ENCODE measurements around the gene LRRC28.

The LRRC28 gene

GRCh38 chr15:99239545-99240198 is 11.6 kb upstream of the LRRC28 start:
- peak; percentile 71 for ATAC-seq
- H3K27ac Mint-ChIP-seq = no peak overlapping the region
- no peaks in the 10 kb centered on the region for H3K36me3 Mint-ChIP-seq
- H3K4me3 Mint-ChIP-seq = no peak overlapping the region
- H3K9me3 Mint-ChIP-seq = peaks cover 2% of the 10 kb centered on the region
- peaks cover 17% of the 10 kb centered on the region for H3K27me3 Mint-ChIP-seq
- H3K4me1 Mint-ChIP-seq = no peaks in the 10 kb centered on the region

- no peaks in the 10 kb centered on the region for H3K36me3 Mint-ChIP-seq
- peaks cover 2% of the 10 kb centered on the region for H3K9me3 Mint-ChIP-seq
- H3K27me3 Mint-ChIP-seq = peaks cover 8% of the 10 kb centered on the region
- no peak overlapping the region for H3K27ac Mint-ChIP-seq
- no peak overlapping the region for H3K4me3 Mint-ChIP-seq
- H3K4me1 Mint-ChIP-seq = no peaks in the 10 kb centered on the region
- no peak for ATAC-seq
Measured at GRCh38 chr15:99241752-99242151, 9.5 kb upstream of the LRRC28 start.

- no peaks in the 10 kb centered on the region for H3K36me3 Mint-ChIP-seq
- H3K9me3 Mint-ChIP-seq = no peaks in the 10 kb centered on the region
- no peak for ATAC-seq
- H3K4me3 Mint-ChIP-seq = no peak overlapping the region
- H3K27ac Mint-ChIP-seq = no peak overlapping the region
- H3K4me1 Mint-ChIP-seq = no peaks in the 10 kb centered on the region
- H3K27me3 Mint-ChIP-seq = no peaks in the 10 kb centered on the region
Measured at GRCh38 chr15:99244306-99244705, 7.0 kb upstream of the LRRC28 start.

GRCh38 chr15:99247062-99247461 is 4.2 kb upstream of the LRRC28 start:
- H3K4me1 Mint-ChIP-seq = peaks cover 6% of the 10 kb centered on the region
- no peak overlapping the region for H3K27ac Mint-ChIP-seq

GRCh38 chr15:99248000-99248715 is 3.1 kb upstream of the LRRC28 start:
- Mint-ChIP-seq H3K36me3 (no peaks in the 10 kb centered on the region), H3K4me1 (peaks cover 17% of the 10 kb centered on the region), H3K27ac (no peak overlapping the region), H3K4me3 (no peak overlapping the region), H3K9me3 (no peaks in the 10 kb centered on the region), H3K27me3 (no peaks in the 10 kb centered on the region)
- no peak for ATAC-seq

More at GRCh38 chr15:99247062-99247461, 4.2 kb upstream of the LRRC28 start:
- H3K9me3 Mint-ChIP-seq = no peaks in the 10 kb centered on the region
- no peaks in the 10 kb centered on the region for H3K36me3 Mint-ChIP-seq
- H3K4me3 Mint-ChIP-seq = no peak overlapping the region
- no peaks in the 10 kb centered on the region for H3K27me3 Mint-ChIP-seq
- ATAC-seq = no peak

GRCh38 chr15:99249270-99249841 is 1.9 kb upstream of the LRRC28 start, which contains the start of gene TTC23:
TTC23 (minus strand) TSS chr15:99249581; CDS start chr15:99228712, 20,869 bp downstream.
- no peaks in the 10 kb centered on the region for H3K27me3 Mint-ChIP-seq
- no peak for ATAC-seq
- H3K4me1 Mint-ChIP-seq = peaks cover 25% of the 10 kb centered on the region
- H3K36me3 Mint-ChIP-seq = no peaks in the 10 kb centered on the region
- no peaks in the 10 kb centered on the region for H3K9me3 Mint-ChIP-seq
- peak within 1 kb of the TSS; percentile 88 for H3K27ac Mint-ChIP-seq
- no peak within 1 kb of the TSS for H3K4me3 Mint-ChIP-seq

GRCh38 chr15:99250001-99250400 is 1.3 kb upstream of the LRRC28 start:
- Mint-ChIP-seq H3K27ac (no peak overlapping the region), H3K27me3 (no peaks in the 10 kb centered on the region), H3K36me3 (no peaks in the 10 kb centered on the region), H3K4me3 (no peak overlapping the region), H3K4me1 (peaks cover 25% of the 10 kb centered on the region), H3K9me3 (no peaks in the 10 kb centered on the region)
- ATAC-seq = no peak

GRCh38 chr15:99250494-99250856 is 806 bp upstream of the LRRC28 start:
- peak overlapping the region; percentile 88 for H3K27ac Mint-ChIP-seq
- no peaks in the 10 kb centered on the region for H3K36me3 Mint-ChIP-seq
- no peaks in the 10 kb centered on the region for H3K9me3 Mint-ChIP-seq
- H3K27me3 Mint-ChIP-seq = no peaks in the 10 kb centered on the region
- H3K4me1 Mint-ChIP-seq = peaks cover 25% of the 10 kb centered on the region
- ATAC-seq = no peak
- H3K4me3 Mint-ChIP-seq = peak overlapping the region; percentile 98

- Mint-ChIP-seq H3K4me3 (peak overlapping the region; percentile 98), H3K27me3 (no peaks in the 10 kb centered on the region), H3K36me3 (peaks cover 6% of the 10 kb centered on the region), H3K4me1 (peaks cover 25% of the 10 kb centered on the region), H3K27ac (peak overlapping the region; percentile 88), H3K9me3 (no peaks in the 10 kb centered on the region)
- ATAC-seq = no peak
Measured at GRCh38 chr15:99252326-99252725, 1.0 kb downstream of the LRRC28 start.

- Mint-ChIP-seq H3K36me3 (peaks cover 18% of the 10 kb centered on the region), H3K9me3 (no peaks in the 10 kb centered on the region), H3K27ac (no peak overlapping the region), H3K27me3 (no peaks in the 10 kb centered on the region), H3K4me1 (peaks cover 25% of the 10 kb centered on the region), H3K4me3 (no peak overlapping the region)
- ATAC-seq = no peak
Measured at GRCh38 chr15:99253381-99254090, 2.3 kb downstream of the LRRC28 start.

GRCh38 chr15:99257107-99257750 is 5.9 kb downstream of the LRRC28 start:
- Mint-ChIP-seq H3K4me3 (no peak overlapping the region), H3K36me3 (peaks cover 24% of the 10 kb centered on the region), H3K27ac (no peak overlapping the region), H3K4me1 (peaks cover 18% of the 10 kb centered on the region), H3K9me3 (no peaks in the 10 kb centered on the region), H3K27me3 (no peaks in the 10 kb centered on the region)
- no peak for ATAC-seq

- Mint-ChIP-seq H3K36me3 (peaks cover 5% of the 10 kb centered on the region), H3K27ac (peak overlapping the region; percentile 20)
- ATAC-seq = no peak
Measured at GRCh38 chr15:99264125-99264524, 12.8 kb downstream of the LRRC28 start.

GRCh38 chr15:99265541-99266070 is 14.3 kb downstream of the LRRC28 start:
- no peaks in the 10 kb centered on the region for H3K4me1 Mint-ChIP-seq
- no peaks in the 10 kb centered on the region for H3K9me3 Mint-ChIP-seq
- no peak for ATAC-seq
- H3K27ac Mint-ChIP-seq = no peak overlapping the region
- no peak overlapping the region for H3K4me3 Mint-ChIP-seq
- no peaks in the 10 kb centered on the region for H3K27me3 Mint-ChIP-seq
- H3K36me3 Mint-ChIP-seq = no peaks in the 10 kb centered on the region

More at GRCh38 chr15:99264125-99264524, 12.8 kb downstream of the LRRC28 start:
- H3K4me3 Mint-ChIP-seq = no peak overlapping the region
- H3K27me3 Mint-ChIP-seq = no peaks in the 10 kb centered on the region
- H3K9me3 Mint-ChIP-seq = no peaks in the 10 kb centered on the region
- H3K4me1 Mint-ChIP-seq = no peaks in the 10 kb centered on the region

- Mint-ChIP-seq H3K9me3 (no peaks in the 10 kb centered on the region), H3K4me3 (no peak overlapping the region), H3K27me3 (no peaks in the 10 kb centered on the region), H3K4me1 (no peaks in the 10 kb centered on the region), H3K27ac (no peak overlapping the region), H3K36me3 (no peaks in the 10 kb centered on the region)
- no peak for ATAC-seq
Measured at GRCh38 chr15:99267957-99268356, 16.7 kb downstream of the LRRC28 start.

GRCh38 chr15:99268431-99268830 is 17.1 kb downstream of the LRRC28 start:
- no peaks in the 10 kb centered on the region for H3K4me1 Mint-ChIP-seq
- H3K27ac Mint-ChIP-seq = no peak overlapping the region
- H3K27me3 Mint-ChIP-seq = no peaks in the 10 kb centered on the region
- no peaks in the 10 kb centered on the region for H3K9me3 Mint-ChIP-seq
- H3K36me3 Mint-ChIP-seq = no peaks in the 10 kb centered on the region
- no peak overlapping the region for H3K4me3 Mint-ChIP-seq
- ATAC-seq = no peak
